ENCODE data around the gene KIAA1217.

DNA sequence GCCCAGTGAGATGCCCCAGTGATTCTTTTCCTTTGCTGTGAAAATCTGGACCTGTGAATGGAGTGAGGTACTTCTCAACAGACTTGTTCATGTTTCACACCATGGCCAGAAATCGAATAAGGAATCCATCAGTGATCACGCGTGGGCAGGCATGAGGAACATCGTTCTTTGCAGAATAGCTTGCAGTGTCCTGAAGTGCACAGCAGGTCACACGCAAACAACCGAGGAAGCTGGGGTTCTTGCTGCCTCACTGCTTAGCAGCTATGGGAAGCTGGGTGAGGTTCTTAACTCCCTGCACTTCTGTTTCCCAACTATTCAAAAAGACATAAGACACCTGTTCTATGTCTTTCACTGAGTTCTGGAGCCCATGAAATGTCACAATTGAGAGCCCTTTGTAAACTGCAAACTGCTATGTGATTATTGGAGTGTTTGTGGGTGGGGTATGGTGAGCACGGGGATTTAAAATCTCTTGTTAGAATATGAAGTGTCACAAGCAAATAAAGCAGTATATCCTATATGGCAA is 253.4 kb downstream of the KIAA1217 start:
- TF ChIP-seq, protein P1, sequence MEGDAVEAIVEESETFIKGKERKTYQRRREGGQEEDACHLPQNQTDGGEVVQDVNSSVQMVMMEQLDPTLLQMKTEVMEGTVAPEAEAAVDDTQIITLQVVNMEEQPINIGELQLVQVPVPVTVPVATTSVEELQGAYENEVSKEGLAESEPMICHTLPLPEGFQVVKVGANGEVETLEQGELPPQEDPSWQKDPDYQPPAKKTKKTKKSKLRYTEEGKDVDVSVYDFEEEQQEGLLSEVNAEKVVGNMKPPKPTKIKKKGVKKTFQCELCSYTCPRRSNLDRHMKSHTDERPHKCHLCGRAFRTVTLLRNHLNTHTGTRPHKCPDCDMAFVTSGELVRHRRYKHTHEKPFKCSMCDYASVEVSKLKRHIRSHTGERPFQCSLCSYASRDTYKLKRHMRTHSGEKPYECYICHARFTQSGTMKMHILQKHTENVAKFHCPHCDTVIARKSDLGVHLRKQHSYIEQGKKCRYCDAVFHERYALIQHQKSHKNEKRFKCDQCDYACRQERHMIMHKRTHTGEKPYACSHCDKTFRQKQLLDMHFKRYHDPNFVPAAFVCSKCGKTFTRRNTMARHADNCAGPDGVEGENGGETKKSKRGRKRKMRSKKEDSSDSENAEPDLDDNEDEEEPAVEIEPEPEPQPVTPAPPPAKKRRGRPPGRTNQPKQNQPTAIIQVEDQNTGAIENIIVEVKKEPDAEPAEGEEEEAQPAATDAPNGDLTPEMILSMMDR (IDR thresholded peaks at IDR 0.05): no peak
- no peak for TF ChIP-seq POLR2A (IDR thresholded peaks at IDR 0.05)

All from prostate gland (tissue), 2 donors.